Activated naive CD8-positive, alpha-beta T cell (primary cell): ENCODE results near the gene TIMM22.

Experiments used
- H3K27ac Mint-ChIP-seq: one replicate; pipeline ENCODE4 v1.8.0; 2021; ENCODE audit warnings: mixed read lengths
- H3K27me3 Mint-ChIP-seq: one replicate; pipeline ENCODE4 v1.8.0; 2021; ENCODE audit warnings: mixed read lengths
- H3K36me3 Mint-ChIP-seq: one replicate; pipeline ENCODE4 v1.8.0; 2021; ENCODE audit warnings: mixed read lengths
- H3K4me1 Mint-ChIP-seq: one replicate; pipeline ENCODE4 v1.8.0; 2021; ENCODE audit warnings: low read depth, mixed read lengths
- H3K4me3 Mint-ChIP-seq: one replicate; pipeline ENCODE4 v1.8.0; 2021; ENCODE audit warnings: mild to moderate bottlenecking, mixed read lengths
- H3K9me3 Mint-ChIP-seq: one replicate; pipeline ENCODE4 v1.8.0; 2021; ENCODE audit warnings: low read depth, mixed read lengths

The TIMM22 gene

GRCh38 chr17:1013729-1014090 is 16.8 kb downstream of the TIMM22 start:
- Mint-ChIP-seq H3K27ac (no peak overlapping the region), H3K4me1 (no peaks in the 10 kb centered on the region)

GRCh38 chr17:1018547-1018946 is 21.6 kb downstream of the TIMM22 start:
- H3K27ac Mint-ChIP-seq: no peak overlapping the region
- H3K36me3 Mint-ChIP-seq: no peaks in the 10 kb centered on the region
- H3K9me3 Mint-ChIP-seq: no peaks in the 10 kb centered on the region
- no peaks in the 10 kb centered on the region for H3K4me1 Mint-ChIP-seq
- no peak overlapping the region for H3K4me3 Mint-ChIP-seq
- no peaks in the 10 kb centered on the region for H3K27me3 Mint-ChIP-seq

More at GRCh38 chr17:1013729-1014090, 16.8 kb downstream of the TIMM22 start:
- Mint-ChIP-seq H3K4me3 (no peak overlapping the region), H3K36me3 (no peaks in the 10 kb centered on the region), H3K27me3 (no peaks in the 10 kb centered on the region), H3K9me3 (no peaks in the 10 kb centered on the region)

- no peaks in the 10 kb centered on the region for H3K36me3 Mint-ChIP-seq
Observed at GRCh38 chr17:1019451-1019850, 22.5 kb downstream of the TIMM22 start.

GRCh38 chr17:1021147-1021546 is 24.2 kb downstream of the TIMM22 start:
- Mint-ChIP-seq H3K4me1 (no peaks in the 10 kb centered on the region), H3K9me3 (no peaks in the 10 kb centered on the region), H3K4me3 (no peak overlapping the region), H3K27me3 (no peaks in the 10 kb centered on the region), H3K27ac (no peak overlapping the region), H3K36me3 (no peaks in the 10 kb centered on the region)

More at GRCh38 chr17:1019451-1019850, 22.5 kb downstream of the TIMM22 start:
- Mint-ChIP-seq H3K4me1 (no peaks in the 10 kb centered on the region), H3K27me3 (no peaks in the 10 kb centered on the region), H3K9me3 (no peaks in the 10 kb centered on the region), H3K27ac (no peak overlapping the region), H3K4me3 (no peak overlapping the region)

- H3K4me3 Mint-ChIP-seq: no peak overlapping the region
- no peaks in the 10 kb centered on the region for H3K27me3 Mint-ChIP-seq
- no peak overlapping the region for H3K27ac Mint-ChIP-seq
- no peaks in the 10 kb centered on the region for H3K4me1 Mint-ChIP-seq
- H3K36me3 Mint-ChIP-seq: no peaks in the 10 kb centered on the region
- H3K9me3 Mint-ChIP-seq: no peaks in the 10 kb centered on the region
Observed at GRCh38 chr17:1022278-1023024, 25.5 kb downstream of the TIMM22 start.

- Mint-ChIP-seq H3K9me3 (no peaks in the 10 kb centered on the region), H3K4me1 (no peaks in the 10 kb centered on the region), H3K27ac (no peak overlapping the region), H3K36me3 (no peaks in the 10 kb centered on the region), H3K27me3 (no peaks in the 10 kb centered on the region), H3K4me3 (no peak overlapping the region)
Observed at GRCh38 chr17:1024076-1024475, 27.1 kb downstream of the TIMM22 start.

GRCh38 chr17:1025733-1026598 is 29.0 kb downstream of the TIMM22 start:
- no peaks in the 10 kb centered on the region for H3K4me1 Mint-ChIP-seq
- no peaks in the 10 kb centered on the region for H3K9me3 Mint-ChIP-seq
- H3K27me3 Mint-ChIP-seq: no peaks in the 10 kb centered on the region
- H3K4me3 Mint-ChIP-seq: no peak overlapping the region
- H3K27ac Mint-ChIP-seq: no peak overlapping the region
- H3K36me3 Mint-ChIP-seq: no peaks in the 10 kb centered on the region

- Mint-ChIP-seq H3K4me1 (no peaks in the 10 kb centered on the region), H3K36me3 (no peaks in the 10 kb centered on the region)
Observed at GRCh38 chr17:1026599-1026975, 29.7 kb downstream of the TIMM22 start.

DNA sequence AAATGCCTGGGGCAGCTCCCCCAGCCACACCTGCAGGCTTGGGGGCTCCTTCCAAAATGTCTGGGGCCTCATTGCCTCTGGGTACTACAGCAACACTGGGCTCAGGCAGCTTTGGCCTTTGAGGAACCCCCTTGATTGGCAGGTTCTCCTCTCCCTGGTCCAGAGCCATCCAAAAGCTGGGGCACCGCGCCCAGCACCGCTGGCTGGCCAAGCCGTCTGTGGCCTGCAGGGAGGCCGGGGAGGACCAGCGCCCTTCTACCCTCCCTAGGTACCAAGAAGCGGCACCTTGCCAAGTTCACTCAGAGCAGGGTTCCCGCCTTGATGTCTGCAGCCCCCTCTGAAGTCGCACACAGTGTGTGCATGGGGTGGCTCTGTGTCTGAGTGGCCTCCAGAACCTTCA is 30.1 kb downstream of the TIMM22 start:
- no peaks in the 10 kb centered on the region for H3K4me1 Mint-ChIP-seq
- H3K9me3 Mint-ChIP-seq: no peaks in the 10 kb centered on the region
- no peaks in the 10 kb centered on the region for H3K27me3 Mint-ChIP-seq
- H3K36me3 Mint-ChIP-seq: no peaks in the 10 kb centered on the region
- H3K4me3 Mint-ChIP-seq: no peak overlapping the region
- no peak overlapping the region for H3K27ac Mint-ChIP-seq

More at GRCh38 chr17:1026599-1026975, 29.7 kb downstream of the TIMM22 start:
- H3K4me3 Mint-ChIP-seq: no peak overlapping the region
- no peaks in the 10 kb centered on the region for H3K9me3 Mint-ChIP-seq
- no peaks in the 10 kb centered on the region for H3K27me3 Mint-ChIP-seq
- no peak overlapping the region for H3K27ac Mint-ChIP-seq

DNA sequence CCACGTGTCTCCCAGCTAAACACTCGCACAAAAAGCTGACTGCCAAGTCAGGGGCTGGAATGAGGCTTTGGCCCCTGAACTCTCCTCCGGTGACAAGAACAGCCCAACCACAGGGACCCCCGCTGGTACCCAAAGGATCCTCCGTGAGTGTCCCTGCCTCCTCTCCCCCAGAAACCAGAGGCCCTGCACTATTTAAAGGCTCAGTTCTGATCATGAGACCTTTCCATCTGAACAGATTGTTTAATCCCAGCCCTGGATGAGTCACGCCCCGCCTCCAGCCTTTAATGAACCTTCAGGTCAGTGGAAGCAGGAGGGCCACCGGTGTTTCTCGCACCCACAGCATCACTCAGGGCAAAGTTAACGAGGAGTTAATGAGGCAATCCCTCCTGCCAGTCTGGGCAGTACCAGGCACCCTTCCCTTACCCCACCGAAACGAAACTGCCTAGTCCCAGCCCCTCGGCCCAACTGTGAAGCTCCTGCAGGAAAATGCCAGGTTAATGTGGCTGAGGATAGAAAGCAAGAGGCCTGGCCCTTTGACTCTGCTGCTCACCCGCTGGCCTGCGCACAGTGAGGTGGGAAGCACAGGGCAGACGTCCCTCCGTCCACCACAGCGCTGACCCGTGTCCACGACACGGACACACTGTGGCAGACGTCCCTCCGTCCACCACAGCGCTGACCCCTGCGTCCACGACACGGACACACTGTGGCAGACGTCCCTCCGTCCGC is 32.4 kb downstream of the TIMM22 start:
- Mint-ChIP-seq H3K4me1 (no peaks in the 10 kb centered on the region), H3K36me3 (no peaks in the 10 kb centered on the region), H3K27me3 (no peaks in the 10 kb centered on the region), H3K9me3 (no peaks in the 10 kb centered on the region), H3K27ac (no peak overlapping the region), H3K4me3 (no peak overlapping the region)

DNA sequence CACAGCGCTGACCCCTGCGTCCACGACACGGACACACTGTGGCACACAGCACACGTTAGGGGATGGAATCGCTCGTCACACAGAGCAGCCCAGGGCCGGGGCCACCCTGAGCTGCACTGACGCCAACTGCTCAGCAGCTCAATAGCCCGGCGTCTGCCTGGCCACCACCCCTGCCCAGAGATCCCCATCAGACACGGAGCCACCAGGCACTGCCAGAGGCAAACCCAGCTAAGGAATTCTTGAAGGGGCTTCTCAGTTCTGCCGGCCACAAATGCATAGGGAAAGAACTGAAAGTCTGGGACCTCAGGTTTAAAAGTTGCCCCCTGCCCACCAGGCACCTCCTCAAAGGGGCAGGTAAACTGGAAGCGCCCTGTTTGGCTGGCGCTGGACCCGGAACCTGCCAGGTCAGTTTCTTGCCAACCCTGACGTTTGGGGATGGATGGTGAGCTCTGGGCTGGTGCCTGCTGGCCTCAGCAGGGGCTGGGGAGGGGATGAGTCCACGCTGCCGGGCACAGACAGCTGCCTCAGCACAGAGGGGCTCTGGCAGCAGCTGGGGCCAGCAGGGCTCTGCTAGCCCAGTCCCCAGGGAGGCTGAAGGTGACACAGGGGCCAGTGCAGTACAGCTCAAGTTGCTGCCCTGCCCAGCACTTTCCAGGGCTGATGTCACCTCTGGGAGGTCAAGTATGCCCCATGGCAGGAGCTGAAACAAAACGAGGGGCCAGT is 33.2 kb downstream of the TIMM22 start:
- Mint-ChIP-seq H3K4me1 (no peaks in the 10 kb centered on the region), H3K27ac (no peak overlapping the region), H3K4me3 (no peak overlapping the region), H3K9me3 (no peaks in the 10 kb centered on the region), H3K27me3 (no peaks in the 10 kb centered on the region), H3K36me3 (no peaks in the 10 kb centered on the region)

GRCh38 chr17:1030684-1031532 is 34.0 kb downstream of the TIMM22 start:
- Mint-ChIP-seq H3K4me1 (no peaks in the 10 kb centered on the region), H3K9me3 (no peaks in the 10 kb centered on the region), H3K27me3 (no peaks in the 10 kb centered on the region), H3K4me3 (no peak overlapping the region), H3K36me3 (no peaks in the 10 kb centered on the region), H3K27ac (no peak overlapping the region)

- no peaks in the 10 kb centered on the region for H3K36me3 Mint-ChIP-seq
- no peaks in the 10 kb centered on the region for H3K27me3 Mint-ChIP-seq
- no peaks in the 10 kb centered on the region for H3K4me1 Mint-ChIP-seq
Observed at GRCh38 chr17:1031711-1032110, 34.8 kb downstream of the TIMM22 start.

DNA sequence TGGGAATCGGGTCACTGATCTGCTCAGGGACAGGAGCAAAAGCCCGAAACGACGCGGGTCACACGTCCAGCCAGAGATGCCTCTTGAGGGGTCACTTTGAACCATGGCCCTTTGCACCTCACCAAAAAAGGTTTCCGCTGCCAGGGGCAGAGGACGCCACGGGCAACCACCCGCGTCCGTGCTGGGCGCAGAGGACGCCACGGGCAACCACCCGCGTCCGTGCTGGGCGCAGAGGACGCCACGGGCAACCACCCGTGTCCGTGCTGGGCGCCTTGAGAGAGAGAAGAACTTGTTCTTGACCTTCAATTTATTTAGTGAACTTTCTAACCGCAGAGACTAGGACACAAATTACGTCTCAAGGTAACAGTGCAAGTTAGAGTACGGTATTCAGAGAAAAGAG is 35.5 kb downstream of the TIMM22 start:
- no peaks in the 10 kb centered on the region for H3K9me3 Mint-ChIP-seq
- H3K4me3 Mint-ChIP-seq: no peak overlapping the region
- H3K27me3 Mint-ChIP-seq: no peaks in the 10 kb centered on the region
- H3K27ac Mint-ChIP-seq: no peak overlapping the region
- no peaks in the 10 kb centered on the region for H3K4me1 Mint-ChIP-seq
- H3K36me3 Mint-ChIP-seq: no peaks in the 10 kb centered on the region

More at GRCh38 chr17:1031711-1032110, 34.8 kb downstream of the TIMM22 start:
- no peak overlapping the region for H3K4me3 Mint-ChIP-seq
- H3K27ac Mint-ChIP-seq: no peak overlapping the region
- no peaks in the 10 kb centered on the region for H3K9me3 Mint-ChIP-seq
